H9 (cell line): ENCODE data around the gene OR2AK2. TPM values are rescaled to one million over a fixed set of nuclear protein-coding genes. Genes with fewer than 3 reads are reported as not detected.

ENCODE experiments used
- DNase-seq: peaks from one replicate; pipeline ENCODE4 v3.0.0-alpha.2; 2017
- H2AFZ ChIP-seq: one replicate; pipeline ENCODE4 v1.6.1; 2013; ENCODE audit warnings: mild to moderate bottlenecking, low read length, control low read depth, moderate library complexity
- H2AK5ac ChIP-seq: 2 replicates; pipeline ENCODE4 v1.6.1; 2013; ENCODE audit warnings: low read length, control low read depth, mixed read lengths; ENCODE audit not compliant: insufficient read length
- H2BK120ac ChIP-seq: one replicate; pipeline ENCODE4 v1.6.1; 2013; ENCODE audit warnings: low read depth, mild to moderate bottlenecking, low read length, control low read depth, inconsistent platforms; ENCODE audit not compliant: poor library complexity, severe bottlenecking
- H2BK12ac ChIP-seq: 2 replicates; pipeline ENCODE4 v1.6.1; 2013; ENCODE audit warnings: low read length, control low read depth, mixed read lengths, low read depth; ENCODE audit not compliant: insufficient read length
- H2BK15ac ChIP-seq: 2 replicates; pipeline ENCODE4 v1.6.1; 2013; ENCODE audit warnings: low read depth, low read length, control low read depth
- H2BK20ac ChIP-seq: one replicate; pipeline ENCODE4 v1.6.1; 2013; ENCODE audit warnings: low read depth, mild to moderate bottlenecking, low read length, control low read depth, inconsistent platforms; ENCODE audit not compliant: poor library complexity, severe bottlenecking
- H2BK5ac ChIP-seq: 2 replicates; pipeline ENCODE4 v1.6.1; 2013; ENCODE audit warnings: low read length, control low read depth, mixed read lengths; ENCODE audit not compliant: insufficient read length
- H3K14ac ChIP-seq: 2 replicates; pipeline ENCODE4 v1.6.1; 2013; ENCODE audit warnings: low read length, control low read depth; ENCODE audit not compliant: insufficient read depth
- H3K18ac ChIP-seq: 2 replicates; pipeline ENCODE4 v1.6.1; 2013; ENCODE audit warnings: low read depth, mild to moderate bottlenecking, mixed read lengths, low read length, control low read depth; ENCODE audit not compliant: insufficient read length
- H3K23ac ChIP-seq: 2 replicates; pipeline ENCODE4 v1.6.1; 2013; ENCODE audit warnings: low read length, control low read depth, mixed read lengths, low read depth; ENCODE audit not compliant: insufficient read length
- H3K23me2 ChIP-seq: 2 replicates; pipeline ENCODE4 v1.6.1; 2013; ENCODE audit warnings: low read depth, mild to moderate bottlenecking, mixed read lengths, low read length, control low read depth; ENCODE audit not compliant: insufficient read length, poor library complexity, severe bottlenecking
- H3K27ac ChIP-seq: 2 replicates; pipeline ENCODE4 v1.5.1; 2013; ENCODE audit warnings: low read length, control low read depth, mixed read lengths, low read depth; ENCODE audit not compliant: insufficient read length
- H3K27me3 ChIP-seq: 2 replicates; pipeline ENCODE4 v1.6.1; 2013; ENCODE audit warnings: low read length, control low read depth, inconsistent platforms; ENCODE audit not compliant: insufficient read depth
- H3K4ac ChIP-seq: 2 replicates; pipeline ENCODE4 v1.6.1; 2013; ENCODE audit warnings: low read depth, mild to moderate bottlenecking, control low read depth, inconsistent platforms, low read length, moderate library complexity
- H3K4me1 ChIP-seq: 2 replicates; pipeline ENCODE4 v1.6.1; 2013; ENCODE audit warnings: low read length, control low read depth, inconsistent platforms; ENCODE audit not compliant: insufficient read depth
- H3K4me2 ChIP-seq: 2 replicates; pipeline ENCODE4 v1.6.1; 2013; ENCODE audit warnings: low read length, control low read depth, mixed read lengths; ENCODE audit not compliant: insufficient read length, insufficient read depth
- H3K56ac ChIP-seq: 2 replicates; pipeline ENCODE4 v1.6.1; 2013; ENCODE audit warnings: low read depth, mild to moderate bottlenecking, mixed read lengths, low read length, control low read depth; ENCODE audit not compliant: insufficient read length
- H3K79me1 ChIP-seq: 2 replicates; pipeline ENCODE4 v1.6.1; 2013; ENCODE audit warnings: low read depth, mild to moderate bottlenecking, moderate library complexity, low read length, control low read depth, inconsistent platforms; ENCODE audit not compliant: insufficient read depth, poor library complexity, severe bottlenecking
- H3K79me2 ChIP-seq: 2 replicates; pipeline ENCODE4 v1.6.1; 2013; ENCODE audit warnings: low read length, control low read depth, inconsistent platforms; ENCODE audit not compliant: insufficient read depth
- H3K9ac ChIP-seq: 2 replicates; pipeline ENCODE4 v1.6.1; 2013; ENCODE audit warnings: low read length, control low read depth, mixed read lengths; ENCODE audit not compliant: insufficient read length; ENCODE audit errors: extremely low read depth
- H3K9me3 ChIP-seq: one replicate; pipeline ENCODE4 v1.6.1; 2013; ENCODE audit warnings: low read depth, low read length, inconsistent platforms; ENCODE audit not compliant: control insufficient read depth
- H3T11ph ChIP-seq: one replicate; pipeline ENCODE4 v1.6.1; 2013; ENCODE audit warnings: mild to moderate bottlenecking, low read length, control low read depth, inconsistent platforms
- H4K20me1 ChIP-seq: one replicate; pipeline ENCODE4 v1.6.1; 2013; ENCODE audit not compliant: control insufficient read depth, insufficient read length, insufficient read depth
- H4K5ac ChIP-seq: 2 replicates; pipeline ENCODE4 v1.6.1; 2013; ENCODE audit warnings: low read depth, mild to moderate bottlenecking, mixed read lengths, low read length, control low read depth; ENCODE audit not compliant: insufficient read length
- H4K8ac ChIP-seq: replicated peaks from 2 replicates; pipeline ENCODE4 v1.6.1; 2013; ENCODE audit warnings: low read length, control low read depth, mixed read lengths, low read depth; ENCODE audit not compliant: insufficient read length
- H4K91ac ChIP-seq: 2 replicates; pipeline ENCODE4 v1.6.1; 2013; ENCODE audit warnings: low read depth, mild to moderate bottlenecking, moderate library complexity, mixed read lengths, low read length, control low read depth; ENCODE audit not compliant: insufficient read length
- H3K27ac Mint-ChIP-seq, 3 experiments: 2 replicates in 2 of 3; 3 replicates in 1 of 3; pipeline ENCODE4 v1.8.0; 2020 to 2021; ENCODE audit warnings: mixed read lengths in 3 of 3, mild to moderate bottlenecking in 1 of 3, moderate library complexity in 1 of 3
- H3K27me3 Mint-ChIP-seq: 2 replicates; pipeline ENCODE4 v1.8.0; 2021; ENCODE audit warnings: low read depth, mild to moderate bottlenecking, moderate library complexity, mixed read lengths
- H3K36me3 Mint-ChIP-seq, 3 experiments: 2 replicates in 2 of 3; 3 replicates in 1 of 3; pipeline ENCODE4 v1.8.0; 2020 to 2021; ENCODE audit warnings: low read depth in 3 of 3, mixed read lengths in 3 of 3; ENCODE audit not compliant: insufficient read depth in 1 of 3
- H3K4me1 Mint-ChIP-seq, 2 experiments: 2 replicates each; pipeline ENCODE4 v1.8.0; 2020; ENCODE audit warnings: mixed read lengths in 2 of 2
- H3K4me3 Mint-ChIP-seq, 2 experiments: 2 replicates in 1 of 2; 3 replicates in 1 of 2; pipeline ENCODE4 v1.8.0; 2020 to 2021; ENCODE audit warnings: mild to moderate bottlenecking in 2 of 2, mixed read lengths in 2 of 2, moderate library complexity in 1 of 2
- H3K9me3 Mint-ChIP-seq, 2 experiments: 2 replicates in 1 of 2; 3 replicates in 1 of 2; pipeline ENCODE4 v1.8.0; 2020; ENCODE audit warnings: mild to moderate bottlenecking in 2 of 2, mixed read lengths in 2 of 2, moderate library complexity in 1 of 2
- WGBS: extraction: QIAGEN DNeasy Blood & Tissue Kit; methylation state at CpG from one replicate; pipeline ENCODE4 v1.1.7; 2013; ENCODE audit warnings: missing lambda C conversion rate, low lambda C conversion rate, mixed read lengths; ENCODE audit not compliant: insufficient read length; ENCODE audit errors: extremely low coverage; 5-methylcytosine and 5-hydroxymethylcytosine counted together
- total RNA-seq: library from RNA; stranded (reverse); gene quantifications from 2 replicates; pipeline ENCODE4 v1.2.1, GENCODE V29; 2021
- TF ChIP-seq, protein P1 (sequence below): fragments of 200-600 bp; sonication (generic); conservative IDR thresholded peaks from 3 replicates; pipeline ENCODE4 v1.8.0; 2021; ENCODE audit warnings: antibody characterized with exemption, mild to moderate bottlenecking

OR2AK2 gene
- total RNA-seq, 1 experiment from 2014 or later: not detected

DNA sequence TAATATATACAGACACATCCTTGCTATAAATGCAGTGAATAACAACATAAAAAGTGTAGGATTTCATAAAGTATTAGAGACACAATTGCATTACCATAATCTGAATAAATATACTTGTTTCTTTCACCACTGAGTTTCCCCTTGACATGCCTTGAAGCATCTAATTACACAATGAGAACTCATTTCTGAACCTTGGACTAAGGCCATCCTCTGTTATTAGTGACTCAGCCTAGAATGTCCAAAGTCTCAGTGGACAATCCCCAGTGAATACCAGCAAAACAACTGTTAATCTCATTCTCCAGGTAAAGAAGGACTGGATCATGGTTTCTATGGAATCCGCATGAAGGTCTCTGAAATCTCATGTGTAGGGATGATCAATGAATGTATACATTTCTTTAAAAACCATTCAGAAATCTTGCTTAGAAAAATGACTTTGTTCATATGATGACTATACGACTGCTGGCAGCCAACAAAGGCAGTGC, 48.2 kb downstream of the OR2AK2 start, which contains the start of gene OR2L5:
Gene OR2L5, plus strand, starts transcription at position 432 of the 482 bp plus-strand sequence. CDS start 8,288 bp downstream, outside the sequence.
- H3K4me2 ChIP-seq: no peak within 1 kb of the TSS
- no peak within 1 kb of the TSS for H2BK5ac ChIP-seq
- no peak within 1 kb of the TSS for H3K56ac ChIP-seq
- no peak within 1 kb of the TSS for H2BK12ac ChIP-seq
- no peaks in the 10 kb centered on the region; the same call in 1 of the 2 replicates for H3K27me3 Mint-ChIP-seq
- H2BK120ac ChIP-seq: no peak within 1 kb of the TSS
- no peak within 1 kb of the TSS for H2BK20ac ChIP-seq
- H3K9ac ChIP-seq: no peak within 1 kb of the TSS
- no peak within 1 kb of the TSS for H3K18ac ChIP-seq
- peaks cover 45% of the 10 kb centered on the region for H3K9me3 ChIP-seq
- H3K27ac ChIP-seq: no peak within 1 kb of the TSS
- H3K14ac ChIP-seq: no peak within 1 kb of the TSS
- TF ChIP-seq, protein P1, sequence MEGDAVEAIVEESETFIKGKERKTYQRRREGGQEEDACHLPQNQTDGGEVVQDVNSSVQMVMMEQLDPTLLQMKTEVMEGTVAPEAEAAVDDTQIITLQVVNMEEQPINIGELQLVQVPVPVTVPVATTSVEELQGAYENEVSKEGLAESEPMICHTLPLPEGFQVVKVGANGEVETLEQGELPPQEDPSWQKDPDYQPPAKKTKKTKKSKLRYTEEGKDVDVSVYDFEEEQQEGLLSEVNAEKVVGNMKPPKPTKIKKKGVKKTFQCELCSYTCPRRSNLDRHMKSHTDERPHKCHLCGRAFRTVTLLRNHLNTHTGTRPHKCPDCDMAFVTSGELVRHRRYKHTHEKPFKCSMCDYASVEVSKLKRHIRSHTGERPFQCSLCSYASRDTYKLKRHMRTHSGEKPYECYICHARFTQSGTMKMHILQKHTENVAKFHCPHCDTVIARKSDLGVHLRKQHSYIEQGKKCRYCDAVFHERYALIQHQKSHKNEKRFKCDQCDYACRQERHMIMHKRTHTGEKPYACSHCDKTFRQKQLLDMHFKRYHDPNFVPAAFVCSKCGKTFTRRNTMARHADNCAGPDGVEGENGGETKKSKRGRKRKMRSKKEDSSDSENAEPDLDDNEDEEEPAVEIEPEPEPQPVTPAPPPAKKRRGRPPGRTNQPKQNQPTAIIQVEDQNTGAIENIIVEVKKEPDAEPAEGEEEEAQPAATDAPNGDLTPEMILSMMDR: no peak
- no peak within 1 kb of the TSS for H3T11ph ChIP-seq
- H2BK15ac ChIP-seq: no peak within 1 kb of the TSS
- no peaks in the 10 kb centered on the region for H3K79me1 ChIP-seq
- DNase-seq: no peak
- H3K36me3 Mint-ChIP-seq: peaks cover 0 to 22% (median 5%) of the 10 kb centered on the region in 3 experiments; a peak in 6 of 7 replicates
- no peak within 1 kb of the TSS for H3K27ac Mint-ChIP-seq
- no peaks in the 10 kb centered on the region for H3K4me1 Mint-ChIP-seq
- no peak within 1 kb of the TSS for H2AK5ac ChIP-seq
- no peak within 1 kb of the TSS for H3K4me3 Mint-ChIP-seq
- H3K23me2 ChIP-seq: no peaks in the 10 kb centered on the region
- no peak within 1 kb of the TSS for H4K5ac ChIP-seq
- H3K4ac ChIP-seq: no peak within 1 kb of the TSS
- H4K20me1 ChIP-seq: no peaks in the 10 kb centered on the region
- WGBS: no CpG with 5 or more reads among the region's 2 CpGs
- no peaks in the 10 kb centered on the region for H3K79me2 ChIP-seq
- no peak within 1 kb of the TSS for H4K8ac ChIP-seq
- no peaks in the 10 kb centered on the region for H3K4me1 ChIP-seq
- H4K91ac ChIP-seq: no peak within 1 kb of the TSS
- H3K23ac ChIP-seq: no peak within 1 kb of the TSS
- no peaks in the 10 kb centered on the region for H3K27me3 ChIP-seq
- H2AFZ ChIP-seq: no peak within 1 kb of the TSS
- peaks cover 80 to 83% of the 10 kb centered on the region in 2 experiments for H3K9me3 Mint-ChIP-seq
